Suppressor macrophage treated with lipopolysaccharide for 4 hours (primary cell): ENCODE results near the gene TAS1R3.

Experiments used
- DNase-seq: peaks from one replicate; pipeline ENCODE4 v3.0.0-alpha.2; 2020

TAS1R3 gene

DNA sequence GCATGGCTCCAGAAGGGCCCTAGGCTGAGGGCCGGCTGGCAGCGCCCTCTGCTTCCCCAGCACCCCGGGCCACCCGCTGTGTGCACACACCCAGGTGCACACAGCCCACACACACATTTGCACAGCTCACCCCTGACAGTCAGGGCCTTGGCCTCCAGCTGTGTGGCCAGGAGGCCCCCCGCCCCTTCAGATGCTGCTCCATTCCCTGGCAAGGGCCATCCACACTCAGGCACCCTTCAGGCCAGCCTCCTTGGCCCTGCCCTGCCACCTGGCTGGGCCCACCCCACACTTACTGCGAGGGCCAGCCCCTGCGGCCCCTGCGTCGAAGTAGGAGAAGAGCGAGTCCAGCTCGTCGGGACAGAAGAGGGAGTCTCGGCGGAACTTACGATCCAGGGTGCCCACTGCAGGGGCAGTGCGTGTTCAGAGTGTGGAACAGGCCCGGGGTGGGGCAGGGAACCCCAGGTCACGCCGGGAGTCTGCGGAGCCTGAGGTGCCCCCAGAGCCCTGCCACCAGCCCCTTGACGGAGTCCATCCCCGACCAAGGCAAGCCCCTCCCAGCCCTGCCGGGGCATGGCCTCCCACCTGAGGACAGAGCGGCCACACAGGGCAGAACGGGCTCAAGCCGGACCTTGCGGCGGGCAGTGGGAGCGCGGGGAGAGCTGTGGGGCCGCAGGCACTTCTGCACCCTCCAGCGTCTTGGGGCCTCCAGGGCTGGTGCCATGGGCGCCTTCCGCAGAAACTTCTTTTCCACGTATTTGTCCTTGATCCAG lies 35.7 kb upstream of the TAS1R3 start:
- no peak for DNase-seq

DNA sequence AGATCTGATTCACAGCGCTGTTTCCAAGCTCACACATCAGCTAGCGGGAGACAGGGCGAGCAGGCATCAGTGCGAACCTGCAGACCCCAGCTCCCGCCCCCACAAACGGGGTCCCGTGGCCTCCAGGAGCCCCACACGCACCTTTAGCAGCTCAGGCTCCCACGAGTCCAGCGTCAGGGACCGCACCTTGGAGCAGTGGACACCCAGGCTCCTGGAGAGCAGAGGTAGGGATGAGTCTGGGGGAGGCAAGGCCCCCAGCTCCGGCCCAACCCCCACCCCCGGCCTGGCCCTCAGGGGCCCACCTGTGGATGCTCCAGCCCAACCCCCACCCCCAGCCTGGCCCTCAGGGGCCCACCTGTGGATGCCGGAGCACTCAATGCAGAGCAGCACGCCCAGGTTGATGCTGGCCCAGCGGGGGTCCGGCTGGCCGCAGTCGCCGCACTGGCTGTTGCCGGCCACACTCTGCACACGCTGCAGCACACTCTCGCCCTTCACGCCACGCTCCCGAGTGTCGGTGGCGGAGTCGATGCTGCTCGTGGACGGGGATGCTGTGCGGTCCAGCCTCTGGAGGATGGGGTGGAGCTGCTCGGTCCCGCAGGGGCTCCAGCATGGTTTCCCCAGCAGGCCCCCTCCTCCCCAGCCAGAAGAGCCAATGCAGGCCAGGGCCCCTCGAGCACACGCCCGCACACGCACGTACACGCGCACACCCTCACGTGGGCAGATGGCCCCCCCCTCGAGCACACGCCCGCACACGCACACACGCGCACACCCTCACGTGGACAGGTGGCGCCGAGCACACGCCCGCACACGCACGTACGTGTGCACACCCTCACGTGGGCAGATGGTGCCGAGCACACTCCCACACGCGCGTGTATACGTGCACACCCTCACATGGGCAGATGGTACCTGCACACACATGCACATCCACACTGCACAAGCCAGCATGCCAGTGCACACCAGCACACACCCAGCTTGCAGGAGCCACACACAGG lies 34.7 kb upstream of the TAS1R3 start:
- DNase-seq, result no peak

DNA sequence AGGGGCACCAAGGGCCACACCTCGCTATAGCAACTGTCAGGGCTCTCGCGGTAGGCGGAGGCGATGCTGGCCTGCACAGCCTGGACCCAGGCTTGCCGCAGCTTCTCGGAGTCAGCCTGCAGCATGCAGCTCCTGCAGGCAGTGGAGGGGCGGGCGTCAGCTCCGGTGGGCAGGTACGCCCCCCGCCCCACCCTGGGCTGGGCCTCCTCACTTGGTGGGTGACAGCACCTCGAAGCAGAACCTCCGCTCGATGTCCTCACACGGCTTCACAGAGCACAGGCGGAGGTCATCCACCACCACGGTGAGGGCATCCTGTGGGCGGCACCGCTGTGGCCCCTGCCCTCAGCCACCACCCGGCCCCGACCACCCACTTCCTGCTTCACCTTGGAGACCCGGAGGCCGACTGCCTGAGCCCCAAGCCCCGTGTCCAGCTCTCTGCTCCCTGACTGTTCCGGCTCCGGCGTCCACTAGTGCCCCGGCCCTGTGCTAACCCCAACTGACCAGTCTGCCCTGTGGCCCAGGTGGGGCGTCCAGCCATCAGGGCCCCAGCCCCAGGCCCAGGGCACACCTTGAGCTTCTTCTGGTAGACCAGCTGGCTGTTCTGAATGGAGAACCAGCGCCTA lies 33.2 kb upstream of the TAS1R3 start:
- no peak for DNase-seq

DNA sequence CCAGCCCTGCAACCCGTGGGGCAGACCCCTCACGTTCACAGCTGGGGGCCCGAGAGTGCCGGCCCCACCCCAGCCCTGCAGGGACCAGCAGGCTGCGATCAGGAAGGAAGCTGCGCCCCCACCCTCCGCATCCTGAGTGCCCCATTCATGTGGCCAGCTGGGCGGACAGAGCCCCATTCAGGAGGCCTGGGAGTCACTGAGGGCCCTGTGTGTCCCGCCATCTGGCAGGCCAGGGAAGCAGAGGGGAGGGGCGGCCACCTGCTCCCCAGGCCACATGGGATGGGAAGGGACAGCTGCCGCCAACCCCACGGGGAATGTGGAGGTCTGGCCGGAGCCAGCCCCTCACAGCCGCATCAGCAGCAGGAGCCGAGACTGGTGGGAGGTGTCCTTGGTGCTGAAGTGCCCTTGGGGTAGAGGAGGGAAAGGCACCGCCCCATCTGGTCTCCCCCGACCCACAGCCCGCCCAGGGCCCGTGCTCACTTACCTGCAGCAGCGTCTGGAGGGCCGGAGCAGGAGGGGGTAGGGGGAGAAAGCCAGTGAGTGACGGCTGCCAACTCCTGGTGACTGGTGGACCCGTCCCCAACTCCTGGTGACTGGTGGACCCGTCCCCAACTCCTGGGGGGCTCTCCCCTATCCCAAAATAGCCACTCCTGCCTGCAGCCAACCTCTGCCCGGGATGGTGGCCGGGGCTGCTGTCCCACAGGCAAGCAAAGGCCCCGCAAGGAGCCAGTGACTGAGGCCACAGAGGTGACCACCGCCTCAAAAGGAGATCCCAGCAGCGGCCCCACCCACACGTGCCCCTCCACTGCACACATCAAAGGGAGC lies 32.0 kb upstream of the TAS1R3 start:
- DNase-seq, result no peak

DNA sequence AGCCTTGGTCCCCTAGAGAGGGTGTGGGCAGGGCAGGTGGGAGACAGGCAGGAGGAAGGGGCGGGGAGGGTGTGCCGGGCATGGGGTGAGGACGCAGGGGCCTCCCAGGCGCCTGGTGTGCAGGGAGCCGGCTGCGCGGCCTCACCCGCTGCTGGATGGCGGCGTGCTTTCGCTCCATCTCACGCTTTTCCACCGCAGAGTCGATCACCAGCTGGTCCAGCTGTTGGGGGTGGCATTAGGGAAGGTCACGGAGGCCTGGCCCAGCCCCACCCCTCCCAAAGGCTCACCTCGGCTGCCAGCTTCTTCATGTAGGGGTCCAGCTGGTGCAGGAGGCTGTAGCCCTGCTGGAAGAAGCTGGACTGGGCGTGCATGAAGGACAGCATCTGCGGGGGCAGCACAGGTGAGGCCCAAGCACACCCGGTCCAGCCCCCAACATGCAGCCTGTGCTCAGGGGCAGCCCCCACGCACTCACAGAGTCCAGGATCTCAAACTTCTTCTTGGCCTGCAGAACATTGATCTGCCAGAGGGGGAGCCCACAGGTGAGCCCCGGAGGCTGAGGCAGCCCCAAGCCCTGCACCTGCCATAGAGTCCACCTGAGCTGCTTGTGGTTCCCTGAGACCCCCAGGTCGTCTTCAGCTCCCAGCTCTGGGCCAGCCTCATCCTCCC lies 31.3 kb upstream of the TAS1R3 start:
- DNase-seq, result no peak

DNA sequence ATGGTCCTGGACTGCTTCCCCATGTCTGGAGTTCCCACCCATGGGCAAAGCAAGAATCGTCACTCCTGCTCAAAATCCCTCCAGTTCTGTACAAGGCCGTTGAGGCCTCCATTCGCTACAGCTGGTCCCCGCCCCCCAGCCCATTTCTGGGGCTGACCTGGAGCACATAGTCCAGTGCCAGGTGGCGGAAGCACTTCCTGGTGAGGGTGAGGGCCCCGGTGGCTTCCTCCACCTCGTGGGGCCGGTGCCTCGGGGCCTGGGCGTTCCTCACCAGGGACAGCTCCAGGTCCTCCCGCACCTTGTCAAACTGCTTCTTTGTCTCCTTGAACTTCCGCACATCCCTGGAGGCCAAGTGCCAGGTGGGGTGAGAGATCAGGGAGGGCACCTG lies 30.7 kb upstream of the TAS1R3 start:
- no peak for DNase-seq

DNA sequence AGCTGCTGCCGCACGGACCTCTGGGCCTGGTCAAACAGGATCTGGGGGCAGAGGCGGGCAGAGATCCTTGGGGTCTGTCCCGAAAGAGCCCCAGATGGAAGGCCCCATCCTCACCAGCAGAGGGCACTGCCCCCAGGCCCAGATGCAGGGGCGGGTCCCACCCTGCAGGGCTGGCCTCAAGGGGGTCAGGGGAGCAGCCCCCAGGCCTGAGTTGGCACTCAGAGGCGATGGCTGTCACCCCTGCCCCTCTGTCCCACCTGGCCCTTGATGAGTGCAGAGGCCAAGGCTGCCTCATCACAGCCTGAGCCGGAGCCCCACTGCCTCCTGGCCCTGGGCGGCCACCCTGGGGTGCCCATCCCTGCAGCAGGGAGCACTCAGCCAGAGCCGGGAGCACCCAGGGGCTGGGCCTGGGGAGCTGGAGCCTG lies 29.1 kb upstream of the TAS1R3 start:
- DNase-seq, result peak; percentile 12

DNA sequence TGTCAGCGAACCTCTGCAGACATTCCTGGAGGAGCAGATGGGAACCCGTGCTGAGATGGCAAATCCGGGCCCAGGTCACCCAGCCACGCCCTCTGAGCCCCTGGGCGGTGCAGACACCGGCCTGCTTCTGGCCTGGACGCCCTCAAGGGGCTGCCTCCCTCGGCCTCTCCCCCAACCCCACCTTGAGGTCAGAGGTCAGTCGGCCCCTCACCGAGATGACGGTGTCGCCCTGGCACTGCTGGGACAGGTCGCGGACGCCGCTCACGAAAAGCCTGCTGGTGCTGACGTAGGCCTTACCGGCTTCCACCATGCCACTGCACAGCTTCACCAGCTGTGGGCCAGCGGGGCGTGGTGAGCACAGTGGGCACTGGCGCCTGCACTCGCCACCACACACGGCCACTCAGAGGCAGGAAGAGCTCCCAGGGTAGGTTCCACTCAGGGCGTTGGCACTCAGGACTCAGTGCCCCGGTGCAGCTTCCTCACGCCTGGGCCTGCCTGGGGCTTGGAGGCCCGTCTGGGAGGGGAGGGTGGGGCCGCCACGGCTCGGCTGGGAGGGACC lies 28.1 kb upstream of the TAS1R3 start:
- no peak for DNase-seq

DNA sequence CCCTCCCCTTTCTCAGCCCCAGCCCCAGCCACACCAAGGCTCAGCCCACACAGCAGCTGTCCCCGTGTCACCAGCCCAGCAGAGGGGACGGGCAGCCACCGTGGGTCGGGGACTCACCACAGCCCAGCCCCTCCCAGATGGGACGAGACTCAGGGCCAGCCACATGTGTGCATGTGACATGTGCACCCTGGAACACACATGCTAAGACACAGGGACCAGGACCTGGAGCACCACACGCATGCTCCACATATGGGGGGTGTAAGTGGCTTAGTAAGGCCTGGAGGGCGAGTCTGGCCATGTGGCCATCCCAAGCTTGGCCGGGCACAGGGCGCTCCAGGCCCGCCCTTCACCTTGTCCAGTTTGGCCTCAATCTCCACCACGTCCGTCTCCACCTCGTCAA lies 27.3 kb upstream of the TAS1R3 start:
- DNase-seq, result no peak

DNA sequence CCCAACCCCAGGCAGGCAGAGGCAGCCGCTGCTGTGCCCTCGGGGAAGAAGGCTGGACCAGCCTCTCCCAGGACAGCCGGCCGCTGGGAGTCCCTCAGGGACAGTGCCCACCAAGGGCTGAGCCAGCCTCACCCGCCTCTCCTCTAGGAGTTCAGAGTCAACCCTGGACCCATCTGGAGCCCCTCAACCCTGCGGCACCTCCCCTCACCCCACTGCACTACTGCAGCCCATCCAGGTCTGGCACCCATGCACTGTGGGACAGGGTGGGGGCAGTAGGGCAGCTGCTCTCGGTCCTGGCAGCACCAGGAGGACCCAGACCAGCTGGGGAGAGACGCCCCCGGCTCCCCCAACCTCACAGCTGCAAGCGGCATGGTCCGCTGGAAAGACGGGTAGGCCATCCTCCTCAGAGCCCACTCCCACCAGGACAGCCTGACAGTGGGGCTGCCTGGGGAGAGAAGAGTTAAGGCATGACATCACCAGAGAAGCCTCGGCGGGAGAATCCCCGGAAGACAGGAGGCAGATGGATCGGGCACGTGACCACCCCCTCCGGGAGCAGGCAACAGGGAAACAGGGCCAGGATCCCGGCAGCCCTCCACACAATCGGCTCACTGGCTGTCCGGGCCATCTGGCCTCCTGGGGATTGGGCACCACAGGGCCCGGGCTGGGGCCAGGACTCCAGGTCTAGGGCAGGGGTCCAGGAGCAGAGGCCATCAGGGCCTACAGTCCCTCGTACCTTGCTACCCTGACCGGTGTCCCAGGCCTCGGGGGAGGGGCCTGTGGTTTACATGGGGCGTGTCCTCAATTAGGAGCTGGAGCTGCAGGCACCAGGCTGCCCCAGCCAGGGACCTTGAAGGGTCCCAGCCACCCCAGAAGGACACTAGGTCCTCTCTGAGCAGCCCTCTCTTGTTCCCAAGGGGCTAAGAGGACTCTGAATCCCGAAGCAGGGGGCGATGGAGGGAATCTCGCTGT lies 26.5 kb upstream of the TAS1R3 start:
- DNase-seq, result peak; percentile 53

DNA sequence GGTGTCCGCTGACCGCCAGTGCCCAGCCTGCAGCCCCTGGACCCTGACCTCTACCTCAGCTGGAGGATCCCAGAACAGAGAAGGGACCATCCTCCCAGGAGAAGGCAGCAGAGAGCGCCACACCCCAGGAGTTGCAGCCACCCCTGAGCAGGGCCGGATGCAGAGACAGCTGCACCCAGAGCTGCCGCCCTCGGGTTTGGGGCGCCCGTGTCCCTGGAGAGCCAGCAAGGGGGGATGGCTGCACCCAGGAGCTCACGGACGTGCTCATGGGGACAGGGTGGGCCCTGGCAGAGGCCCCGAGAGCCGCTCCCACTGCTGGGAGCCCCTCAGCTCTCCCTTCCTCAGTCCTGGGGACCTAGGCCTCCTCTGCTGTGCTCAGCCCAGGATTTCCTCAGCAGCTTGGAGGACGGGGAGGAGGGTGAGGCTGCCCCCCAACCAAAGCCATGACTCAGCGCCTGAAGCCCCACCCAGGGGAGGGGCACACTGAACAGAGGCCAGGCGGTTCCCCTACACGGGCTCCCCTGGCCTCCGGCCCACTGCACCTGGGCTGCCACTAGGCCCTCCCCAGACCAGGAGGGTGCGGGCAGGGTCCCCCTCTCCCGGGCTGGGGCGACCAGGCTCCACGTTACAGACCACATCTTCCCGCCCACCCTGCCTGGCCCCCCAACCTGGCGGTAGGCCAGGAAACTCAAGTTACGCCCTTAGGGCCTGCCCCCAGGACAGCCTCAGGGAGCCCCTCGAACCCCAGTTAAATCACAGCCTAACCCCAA lies 25.6 kb upstream of the TAS1R3 start:
- DNase-seq, result peak; percentile 41

DNA sequence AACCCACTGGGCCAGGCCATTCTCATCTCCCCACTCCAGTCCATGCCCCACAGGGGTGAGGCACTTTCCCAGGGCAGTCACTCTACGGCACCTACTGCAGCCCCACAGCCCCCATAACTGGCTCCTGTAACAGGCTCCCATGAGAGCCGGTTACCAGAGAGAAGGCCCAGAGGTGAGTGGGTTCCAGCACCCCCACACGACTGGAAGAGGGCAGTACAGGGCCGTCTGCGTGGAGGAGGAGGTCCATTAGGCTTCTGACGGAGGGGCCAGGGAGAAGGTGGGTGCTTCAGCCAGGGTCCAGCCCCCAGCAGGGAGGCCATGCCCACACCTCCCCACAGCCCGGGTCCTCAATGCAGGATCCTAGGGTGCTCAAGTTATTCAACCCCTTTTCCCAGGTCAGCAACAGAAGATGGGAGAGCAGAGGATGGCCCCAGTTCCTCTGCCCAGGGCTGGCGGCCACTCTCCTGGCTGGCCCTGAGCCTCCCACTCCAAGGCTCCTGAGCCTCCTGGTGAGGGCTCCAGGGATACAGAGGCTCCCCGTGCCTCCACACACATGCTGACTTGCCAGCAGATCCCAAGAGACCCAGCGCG lies 24.9 kb upstream of the TAS1R3 start:
- DNase-seq, result peak; percentile 10

DNA sequence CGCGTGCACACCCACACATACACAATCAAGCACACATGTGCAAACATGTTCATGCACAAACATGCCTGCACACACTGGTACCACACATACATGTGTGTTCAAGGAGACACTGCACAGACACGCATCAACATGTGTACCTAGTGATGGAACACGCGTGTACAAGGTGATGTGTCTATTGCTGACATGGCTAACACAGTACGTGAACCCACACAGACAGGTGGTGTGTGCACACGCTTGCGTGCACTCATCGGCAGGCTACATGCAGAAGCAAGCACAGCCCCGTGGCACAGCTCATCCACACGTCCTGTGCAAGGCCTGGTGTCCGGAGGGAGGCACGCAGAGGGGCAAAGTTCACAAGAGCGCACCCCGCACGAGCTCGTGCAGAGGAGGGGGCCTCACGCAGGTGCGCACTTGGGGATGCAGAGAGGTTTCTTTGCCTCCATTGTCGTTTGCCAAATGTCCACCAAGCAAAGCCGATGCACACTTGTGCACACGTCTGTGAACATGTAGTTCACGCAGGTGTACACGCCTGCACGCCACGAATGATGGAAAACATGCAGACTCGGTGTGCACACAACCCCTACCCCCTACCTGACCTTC lies 24.3 kb upstream of the TAS1R3 start:
- DNase-seq, result peak; percentile 6

DNA sequence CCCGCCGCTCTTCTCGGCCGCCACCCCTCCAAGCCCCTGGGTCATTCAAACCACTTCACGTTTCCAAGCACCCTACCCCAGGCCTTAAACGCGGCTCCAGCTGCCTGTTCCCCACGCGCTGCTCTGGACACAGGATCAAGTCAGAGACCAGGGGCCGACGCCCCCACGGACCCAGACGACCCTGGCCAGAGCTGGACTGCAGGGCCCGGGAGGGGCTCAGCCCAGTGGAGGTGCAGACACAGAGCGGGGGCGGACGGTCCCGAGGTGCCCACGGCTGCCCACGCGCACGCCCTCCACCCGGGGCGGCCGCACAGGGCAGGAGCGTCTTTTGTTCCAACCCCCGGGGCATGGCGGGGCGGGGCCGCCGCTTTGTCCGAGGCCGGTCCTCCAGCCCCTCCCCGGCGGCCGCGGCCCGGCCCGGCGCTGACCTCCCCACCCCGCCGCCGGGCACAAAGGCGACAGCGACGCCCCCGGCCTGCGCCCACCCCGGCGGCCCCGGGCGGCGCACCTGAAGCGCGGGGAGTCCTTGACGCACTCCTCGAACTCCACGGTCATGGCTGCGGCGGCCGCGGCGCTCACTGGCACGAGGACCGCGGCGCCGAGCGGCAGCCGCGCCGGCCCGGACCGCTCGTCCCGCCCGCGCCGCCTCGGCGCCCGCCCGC lies 23.7 kb upstream of the TAS1R3 start:
- peak; percentile 17 for DNase-seq

DNA sequence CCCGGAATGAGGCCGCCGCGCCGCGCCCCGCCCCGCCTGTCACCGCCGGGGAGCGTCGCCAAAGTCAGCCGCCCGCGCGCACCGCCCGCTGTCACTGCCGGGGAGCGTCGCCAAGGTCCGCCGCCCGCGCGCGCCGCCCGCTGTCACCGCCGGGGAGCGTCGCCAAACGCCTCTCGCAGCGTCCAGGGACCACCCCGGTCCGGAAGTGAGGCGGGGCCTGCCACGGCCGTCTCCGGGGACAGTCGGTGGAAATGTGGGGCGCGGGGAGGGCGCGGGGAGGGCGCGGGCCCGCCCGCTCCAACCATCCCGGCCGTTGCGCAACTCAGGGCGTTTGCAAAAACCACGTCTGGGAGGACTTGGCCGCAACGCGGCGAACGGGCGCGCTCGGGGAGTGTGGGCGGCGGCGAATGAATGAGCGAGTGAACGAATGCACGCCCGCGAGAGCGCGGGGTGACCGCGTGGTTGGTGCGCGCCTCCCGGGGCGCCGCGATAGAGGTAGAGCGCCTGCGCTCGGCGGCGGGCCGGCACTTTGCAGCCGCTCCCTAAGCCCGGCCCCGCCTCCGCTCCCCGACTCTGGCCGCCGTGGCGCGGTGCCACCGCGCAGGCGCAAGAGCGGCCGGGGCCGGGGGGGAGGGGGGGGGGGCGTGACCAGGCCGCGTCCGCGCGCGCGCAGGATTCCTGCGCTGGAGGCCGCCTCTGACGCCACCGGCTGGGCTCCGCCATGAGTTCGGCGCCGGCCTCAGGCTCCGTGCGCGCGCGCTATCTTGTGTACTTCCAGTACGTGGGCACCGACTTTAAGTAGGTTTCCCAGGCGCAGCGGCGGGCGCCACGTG lies 22.9 kb upstream of the TAS1R3 start, which contains the start of the genes ACAP3 and PUSL1:
Gene ACAP3 (minus strand): TSS at position 8 of the 833 bp plus-strand sequence. CDS start 115 bp downstream, outside the sequence.
Gene PUSL1 (plus strand): TSS at position 675 of the 833 bp plus-strand sequence. CDS start 47 bp downstream, at position 722.
- DNase-seq, result peak; percentile 96

DNA sequence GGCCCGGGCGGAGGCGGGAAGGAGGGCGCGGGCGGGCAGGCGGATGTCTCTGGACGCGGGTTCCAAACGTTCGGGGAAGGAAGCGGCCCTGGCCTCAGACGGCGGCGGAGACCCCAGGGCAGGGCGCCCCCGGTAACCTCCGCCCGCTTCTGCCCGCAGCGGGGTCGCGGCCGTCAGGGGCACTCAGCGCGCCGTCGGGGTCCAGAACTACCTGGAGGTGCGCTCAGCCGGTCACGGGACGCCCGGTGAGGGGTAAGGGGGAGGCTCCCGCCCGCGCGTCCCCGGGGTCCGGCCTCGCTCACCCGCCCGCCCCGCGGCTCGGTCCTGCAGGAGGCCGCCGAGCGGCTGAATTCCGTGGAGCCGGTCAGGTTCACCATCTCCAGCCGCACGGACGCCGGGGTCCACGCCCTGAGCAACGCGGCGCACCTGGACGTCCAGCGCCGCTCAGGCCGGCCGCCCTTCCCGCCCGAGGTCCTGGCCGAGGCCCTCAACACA lies 22.3 kb upstream of the TAS1R3 start:
- DNase-seq, result no peak
